ENCODE measurements around the gene ATP13A1.

Gene ATP13A1

DNA sequence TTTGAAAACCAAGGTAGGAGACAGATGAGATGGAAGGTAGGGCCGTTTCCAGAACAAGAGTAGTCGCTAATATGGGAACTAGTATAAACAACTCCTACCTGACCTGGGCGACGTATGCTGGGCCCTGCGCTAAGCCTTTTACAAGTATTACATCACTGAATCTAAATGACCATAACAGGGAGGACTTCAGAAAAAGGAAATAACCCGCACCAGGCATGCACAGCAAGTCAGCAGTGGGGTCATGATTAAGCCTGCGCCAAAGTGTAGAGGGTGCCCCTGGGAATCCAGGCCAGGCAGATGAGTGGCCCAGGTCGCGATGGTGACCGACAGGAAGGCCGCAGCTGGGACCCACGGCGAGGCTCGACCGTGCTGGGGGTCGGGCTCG lies 613 bp downstream of the ATP13A1 start:
- no peak for DNase-seq (ENCODE audit: low spot score)

DNA sequence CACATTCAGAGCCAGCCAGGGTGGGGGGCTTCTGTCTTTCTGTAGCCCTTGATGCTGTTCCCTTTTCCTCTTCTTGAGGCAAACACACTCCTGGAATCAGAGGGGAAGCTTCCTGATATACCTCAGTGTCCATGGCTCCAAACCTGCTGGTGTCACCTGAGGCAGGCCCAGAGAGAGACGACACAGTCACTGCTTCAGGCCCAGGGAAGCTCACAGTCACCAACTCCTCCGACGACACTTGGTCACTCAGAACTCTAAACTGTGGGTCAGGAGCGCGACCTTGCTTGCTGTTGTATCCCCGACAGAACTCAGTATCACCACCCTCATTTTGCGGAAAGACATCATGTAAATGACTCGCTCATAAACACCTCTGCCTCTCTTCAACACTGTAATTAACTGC lies 1.1 kb downstream of the ATP13A1 start:
- DNase-seq (ENCODE audit: low spot score) = no peak

DNA sequence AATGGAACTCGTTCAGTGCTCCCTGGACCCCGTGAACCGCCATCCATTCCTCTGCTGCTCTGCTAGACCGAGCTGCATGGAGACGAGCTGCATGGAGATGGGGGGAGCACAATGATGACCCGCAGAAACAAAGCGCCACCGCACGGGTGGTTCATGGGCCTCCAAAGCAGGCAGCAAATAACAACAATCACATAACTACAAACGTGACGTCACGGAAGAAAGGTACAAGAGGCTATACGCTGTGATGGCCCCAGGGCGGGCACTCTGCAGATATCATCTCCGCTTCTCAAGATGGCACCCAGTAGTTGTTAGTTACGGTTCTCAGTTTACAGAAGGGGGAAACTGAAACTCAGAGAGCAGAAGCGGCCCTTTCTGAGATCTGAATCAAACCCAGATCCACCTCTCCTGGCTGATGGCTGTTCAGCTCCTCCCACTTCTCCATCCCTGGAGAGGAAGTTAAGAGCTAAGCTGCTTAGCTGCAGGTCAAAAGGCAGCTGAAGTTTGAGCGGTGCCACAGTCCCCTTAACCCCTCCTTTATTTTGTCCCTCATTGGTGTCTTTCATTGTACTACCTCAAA lies 1.7 kb downstream of the ATP13A1 start:
- DNase-seq (ENCODE audit: low spot score) = no peak

DNA sequence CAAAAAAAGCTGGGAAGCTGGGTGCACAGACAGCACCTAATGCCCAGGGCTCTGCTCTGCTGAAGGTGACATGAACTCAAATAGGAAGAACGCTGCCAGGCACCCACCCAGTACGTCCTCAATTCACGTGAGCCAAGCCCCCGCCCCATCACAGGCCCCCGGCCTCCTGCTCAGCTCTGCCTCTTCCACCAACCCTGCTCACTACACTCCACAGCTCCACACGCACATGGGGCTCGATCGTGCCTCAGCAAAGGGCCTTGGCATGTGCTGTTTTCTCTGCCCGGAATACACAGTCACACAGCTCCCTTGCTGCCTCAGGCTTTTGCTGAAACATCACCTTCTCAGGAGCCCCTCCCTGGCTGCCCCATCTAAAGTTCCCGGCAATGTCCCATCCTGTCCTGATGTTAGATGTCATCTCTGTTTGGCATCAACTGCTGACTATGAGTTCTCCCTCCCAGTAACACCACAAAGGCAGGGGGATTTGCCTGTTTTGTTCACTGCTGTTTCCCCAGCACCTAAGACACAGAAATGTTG lies 2.3 kb downstream of the ATP13A1 start:
- no peak for DNase-seq (ENCODE audit: low spot score)

DNA sequence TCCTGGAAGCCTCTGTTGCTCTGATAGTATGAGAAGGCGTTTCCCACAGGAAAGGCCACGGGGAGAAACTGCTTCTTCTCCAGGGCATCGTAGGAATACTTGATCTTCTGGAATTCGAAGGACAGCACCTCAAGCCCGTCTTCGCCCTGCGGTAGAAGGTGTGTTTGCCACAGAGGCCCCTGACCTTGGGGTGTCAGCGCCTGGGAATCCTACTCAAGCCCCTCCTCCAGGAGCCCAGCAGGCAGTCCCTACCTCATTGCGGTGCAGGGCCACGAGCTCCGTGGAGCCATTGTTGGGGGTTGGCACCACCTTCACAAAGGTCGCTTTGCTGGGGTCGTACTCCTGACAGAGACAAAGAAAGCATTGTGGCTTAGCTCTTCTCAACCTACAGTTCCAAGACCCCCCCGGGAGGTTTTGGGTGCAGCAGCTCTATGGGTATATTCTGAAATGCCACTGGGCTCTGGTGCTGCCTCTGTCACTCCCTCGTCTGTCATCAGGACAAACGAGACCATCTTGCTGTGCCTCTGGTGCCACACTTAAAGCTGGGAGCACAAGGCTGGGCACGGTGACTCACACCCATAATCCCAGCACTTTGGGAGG lies 3.7 kb downstream of the ATP13A1 start:
- no peak for DNase-seq (ENCODE audit: low spot score)

DNA sequence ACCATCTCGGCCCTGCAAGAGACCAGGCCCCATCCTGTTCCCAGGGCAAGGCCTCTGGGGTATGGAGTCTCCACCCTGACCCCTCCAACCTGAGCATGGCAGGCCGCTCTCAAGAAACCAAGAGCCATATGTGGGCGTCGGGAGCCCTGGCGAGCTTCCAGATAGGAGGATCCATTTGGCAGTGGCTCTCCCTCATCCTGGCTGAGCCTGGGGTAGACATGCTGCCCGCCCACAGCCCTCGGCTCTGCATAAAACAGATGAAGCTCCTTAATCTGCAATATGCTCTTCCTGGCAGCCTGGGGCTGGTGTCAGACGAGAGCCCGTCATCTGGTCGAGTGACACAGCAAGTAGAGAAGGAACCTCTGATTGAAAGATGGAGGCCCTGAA lies 6.1 kb downstream of the ATP13A1 start:
- no peak for DNase-seq (ENCODE audit: low spot score)

DNA sequence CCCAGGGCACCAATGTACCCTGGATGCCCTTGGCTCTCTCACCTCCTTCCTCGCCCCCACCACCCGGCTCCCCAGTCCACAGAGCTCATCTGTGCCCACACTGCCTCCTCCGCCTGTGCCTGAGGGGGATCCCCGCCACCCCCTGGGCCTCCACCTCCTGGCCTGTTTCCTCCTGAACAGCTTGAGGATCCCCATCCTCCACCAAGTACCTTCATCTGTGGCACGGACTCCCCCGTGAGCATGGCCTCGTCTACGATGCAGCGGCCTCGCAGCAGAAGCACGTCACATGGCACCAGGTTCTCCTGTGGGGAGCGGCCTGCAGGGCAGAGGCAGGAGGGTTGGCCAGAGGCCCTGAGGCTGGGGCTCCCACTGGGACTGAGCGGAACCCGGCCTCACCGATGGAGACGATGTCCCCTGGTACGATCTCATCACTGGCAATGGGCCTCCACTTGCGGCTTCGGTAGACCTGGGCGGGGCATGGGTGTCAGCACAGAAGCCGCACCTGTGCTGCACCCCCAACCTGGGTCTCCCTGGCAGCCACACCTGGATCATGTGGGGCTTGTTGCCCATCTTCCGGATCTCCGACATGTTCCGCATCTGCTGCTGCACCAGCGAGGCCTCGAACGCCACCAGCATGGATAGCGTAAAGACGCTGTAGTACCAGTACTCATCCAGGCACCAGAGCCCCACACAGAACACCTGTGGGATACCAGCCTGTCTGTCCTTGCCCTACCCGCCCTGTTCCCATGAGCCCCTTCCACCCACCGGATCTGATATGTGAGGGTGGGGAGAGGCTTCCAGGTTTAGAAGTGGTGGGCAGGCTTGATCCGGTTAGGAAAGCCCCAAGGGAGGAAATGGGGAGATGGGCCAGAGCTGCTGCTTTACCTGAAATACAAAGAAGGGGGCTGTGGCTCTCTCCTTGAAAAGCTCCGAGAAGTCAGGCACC lies 6.8 kb downstream of the ATP13A1 start:
- peak; percentile 62 for DNase-seq (ENCODE audit: low spot score)

DNA sequence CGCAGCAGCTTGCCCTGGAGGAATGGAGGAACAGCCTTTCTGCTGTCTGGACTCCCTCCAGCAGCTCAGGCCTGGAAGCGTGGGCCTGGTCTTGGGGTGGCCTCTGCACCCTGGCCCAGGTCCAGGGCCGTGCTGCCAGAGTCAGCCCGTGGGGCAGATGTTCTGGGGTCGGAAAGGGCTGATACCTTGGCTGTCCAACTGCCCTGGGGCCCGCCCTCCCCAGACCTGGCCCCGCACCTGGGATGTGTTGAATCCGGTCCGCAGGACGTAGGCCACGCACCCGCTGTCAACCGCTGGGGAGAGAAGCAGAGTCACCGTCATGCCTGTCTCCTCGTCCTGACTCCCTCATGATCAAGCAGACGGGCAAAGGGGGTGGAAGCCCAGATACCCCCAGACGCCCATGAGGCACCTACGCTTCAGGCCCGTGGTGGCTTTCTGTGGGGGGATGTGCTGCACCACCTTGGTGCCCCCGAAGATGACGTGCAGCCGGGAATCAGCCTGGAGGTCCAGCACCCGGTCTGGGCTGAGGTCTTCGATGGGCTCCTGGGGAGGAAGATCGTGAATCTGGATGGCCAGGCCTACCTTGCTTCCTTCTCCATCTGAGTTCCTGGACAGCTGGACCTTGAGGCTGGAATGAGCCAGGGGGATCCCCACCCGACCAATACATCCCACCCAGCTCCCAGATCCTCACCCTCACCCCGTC lies 7.7 kb downstream of the ATP13A1 start:
- DNase-seq (ENCODE audit: low spot score) = no peak

DNA sequence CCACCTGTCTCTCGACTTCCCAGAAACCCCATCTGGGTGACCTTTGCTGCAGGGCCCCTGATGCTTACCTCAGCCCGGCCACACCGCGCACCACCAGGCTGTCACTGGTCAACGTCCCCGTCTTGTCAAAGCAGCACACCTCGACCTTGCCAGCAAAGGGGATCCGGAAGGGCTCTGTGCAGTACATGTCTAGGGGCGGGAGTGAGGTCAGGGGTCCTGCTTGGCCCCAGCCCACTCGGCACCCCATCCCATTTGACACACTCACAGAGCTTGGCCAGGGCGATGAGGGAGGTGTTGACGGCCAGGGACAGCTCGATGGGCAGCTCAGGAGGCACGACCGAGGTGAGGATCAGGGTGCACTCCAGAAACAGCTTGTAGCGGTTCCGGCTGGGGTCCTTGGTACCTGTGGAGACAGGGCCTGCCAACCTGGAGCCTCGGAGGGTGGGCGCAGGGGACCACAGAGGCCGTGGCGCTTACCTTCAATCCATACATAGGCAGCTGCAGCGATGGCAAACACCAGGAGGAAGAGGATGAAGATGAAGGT lies 8.4 kb downstream of the ATP13A1 start:
- DNase-seq (ENCODE audit: low spot score) = no peak

DNA sequence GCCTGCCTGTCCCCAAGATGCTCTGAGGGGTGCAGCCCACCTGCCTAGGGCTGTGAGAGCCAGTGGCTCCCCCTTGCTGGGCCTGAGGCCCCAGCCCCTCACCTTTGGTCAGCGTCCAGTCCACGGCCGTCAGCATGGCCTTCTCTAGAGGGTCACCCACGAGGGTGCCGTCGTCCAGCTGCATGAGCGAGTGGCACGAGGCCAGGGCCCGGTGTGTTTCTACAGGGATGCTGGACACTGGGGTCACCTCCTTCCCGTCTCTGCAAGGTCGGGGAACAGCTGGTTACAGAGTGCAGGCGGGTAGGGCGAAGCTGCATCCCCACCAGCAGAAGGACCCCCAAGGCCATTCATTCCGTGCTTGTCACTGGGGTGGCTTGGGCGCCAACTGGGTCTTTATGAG lies 9.0 kb downstream of the ATP13A1 start:
- DNase-seq (ENCODE audit: low spot score) = no peak

DNA sequence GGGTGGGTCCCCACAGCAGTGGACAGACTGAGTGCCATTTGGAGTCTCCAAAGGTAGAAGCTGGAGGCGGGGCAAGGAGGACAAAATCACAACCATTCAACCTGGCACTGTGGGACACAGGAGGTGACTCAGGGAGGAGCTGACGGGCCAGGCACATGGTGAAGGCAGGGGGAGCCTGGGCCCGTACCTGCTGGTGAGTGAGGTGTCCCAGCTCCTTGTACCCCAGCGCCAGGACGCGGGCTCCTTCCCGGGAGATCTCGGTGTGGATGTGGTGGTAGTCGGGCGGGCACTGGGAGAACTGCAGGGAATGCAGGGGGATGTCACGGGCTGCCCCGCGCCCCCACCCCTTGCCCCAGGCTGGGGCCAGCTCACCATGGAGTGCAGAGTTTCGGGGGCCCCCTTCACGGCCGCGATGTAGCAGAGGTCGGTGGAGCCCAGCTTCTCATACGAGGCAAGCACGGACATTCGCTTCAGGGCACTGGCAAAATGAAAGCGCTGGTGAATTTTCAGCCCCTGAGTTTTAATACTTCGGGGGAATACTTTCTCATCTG lies 9.8 kb downstream of the ATP13A1 start:
- no peak for DNase-seq (ENCODE audit: low spot score)

DNA sequence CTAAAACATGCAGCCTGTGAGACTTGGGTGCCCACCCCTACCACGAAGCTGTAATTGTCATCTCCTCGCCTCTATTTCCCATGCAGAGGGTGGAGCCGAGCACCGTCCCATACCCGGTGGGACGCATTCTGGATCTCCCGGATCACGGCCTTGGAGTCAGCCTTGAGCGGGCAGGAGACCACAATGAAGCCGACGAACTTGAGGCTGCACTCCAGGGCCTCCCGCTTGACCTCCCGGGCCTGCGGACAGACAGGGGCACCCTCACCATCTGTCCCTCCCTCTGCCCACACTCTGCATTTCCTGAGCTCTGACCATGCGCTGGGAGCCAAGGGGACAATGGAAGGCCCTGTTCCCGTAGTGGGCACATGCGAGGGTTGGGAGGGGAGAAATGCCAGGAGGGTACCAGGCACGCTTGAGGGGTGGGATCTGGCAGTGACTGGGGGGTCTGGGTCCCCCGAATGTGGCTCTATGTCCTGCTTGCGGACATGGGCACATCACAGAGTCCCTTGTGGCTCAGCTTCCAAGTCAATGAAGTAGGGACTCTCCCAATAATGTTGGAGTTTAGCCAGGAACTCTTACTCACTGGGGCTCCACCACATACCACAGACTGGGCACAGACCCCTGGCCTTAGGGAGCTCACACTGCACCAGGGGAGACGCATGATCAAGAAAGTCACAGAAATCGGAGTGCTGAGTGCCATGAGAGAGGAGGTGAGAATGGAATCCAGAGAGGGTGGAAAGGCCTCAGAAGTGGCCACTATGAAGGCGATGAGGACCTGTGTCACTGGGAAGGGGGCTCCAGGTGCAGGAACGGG lies 10.8 kb downstream of the ATP13A1 start:
- peak; percentile 65 for DNase-seq (ENCODE audit: low spot score)

DNA sequence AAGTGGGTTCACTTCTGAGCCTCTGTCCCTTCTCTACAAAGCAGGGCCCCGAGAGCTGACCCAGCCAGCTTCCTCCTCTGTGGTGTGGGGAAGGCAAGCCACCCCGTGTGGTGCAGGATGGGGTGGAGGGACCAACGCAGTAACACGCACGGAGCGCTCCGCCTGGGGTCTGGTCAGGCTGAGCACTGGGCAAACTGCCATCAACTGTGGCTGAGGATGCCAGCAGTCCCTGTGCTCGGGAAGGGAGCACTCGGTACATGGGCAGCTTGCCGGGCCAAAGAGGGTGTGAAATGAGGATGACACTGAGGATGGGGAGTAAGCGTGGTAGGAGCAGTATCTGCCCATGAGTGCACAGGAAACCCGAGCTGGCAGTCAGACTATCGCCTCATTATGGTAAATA lies 12.4 kb downstream of the ATP13A1 start:
- peak; percentile 64 for DNase-seq (ENCODE audit: low spot score)

DNA sequence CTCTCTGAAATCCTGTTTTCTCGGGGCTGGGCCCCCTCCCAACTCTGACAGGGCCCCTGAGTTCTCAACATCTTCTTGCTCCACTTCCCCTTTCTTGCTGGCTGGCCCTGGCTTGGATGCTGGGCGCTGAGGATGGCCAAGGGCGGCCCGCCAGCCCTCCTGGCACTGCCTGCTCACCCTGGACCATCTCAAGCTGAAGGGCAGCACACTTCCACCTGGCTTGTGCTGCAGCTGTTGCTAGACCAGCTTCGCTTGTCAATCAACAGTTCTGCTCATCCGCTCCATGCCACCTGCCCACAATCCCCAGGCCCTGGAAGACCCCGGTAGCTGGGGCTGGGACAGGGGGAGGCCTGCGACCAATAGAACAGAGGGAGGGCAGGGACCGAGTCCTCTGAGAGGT lies 13.1 kb downstream of the ATP13A1 start:
- DNase-seq (ENCODE audit: low spot score) = no peak

DNA sequence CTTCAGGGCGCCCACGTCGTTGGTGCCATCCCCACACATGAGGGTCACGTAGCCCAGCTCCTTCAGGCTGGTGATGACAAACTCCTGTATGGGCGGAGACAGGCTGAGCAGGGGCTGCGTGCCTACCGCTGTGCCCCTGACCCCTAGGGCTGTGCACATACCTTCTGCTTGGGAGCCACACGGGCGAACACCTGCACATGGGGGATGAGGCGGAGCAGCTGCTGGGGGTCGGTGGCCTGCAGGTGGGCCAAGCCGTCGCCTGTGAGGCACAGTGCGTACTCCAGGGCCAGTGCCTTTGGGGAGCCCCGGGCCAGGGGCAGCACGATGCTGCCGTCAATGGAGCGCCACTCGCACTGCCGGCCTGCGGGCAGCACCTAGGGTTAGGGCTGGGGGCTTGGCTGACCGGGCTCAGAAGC lies 13.9 kb downstream of the ATP13A1 start:
- no peak for DNase-seq (ENCODE audit: low spot score)

DNA sequence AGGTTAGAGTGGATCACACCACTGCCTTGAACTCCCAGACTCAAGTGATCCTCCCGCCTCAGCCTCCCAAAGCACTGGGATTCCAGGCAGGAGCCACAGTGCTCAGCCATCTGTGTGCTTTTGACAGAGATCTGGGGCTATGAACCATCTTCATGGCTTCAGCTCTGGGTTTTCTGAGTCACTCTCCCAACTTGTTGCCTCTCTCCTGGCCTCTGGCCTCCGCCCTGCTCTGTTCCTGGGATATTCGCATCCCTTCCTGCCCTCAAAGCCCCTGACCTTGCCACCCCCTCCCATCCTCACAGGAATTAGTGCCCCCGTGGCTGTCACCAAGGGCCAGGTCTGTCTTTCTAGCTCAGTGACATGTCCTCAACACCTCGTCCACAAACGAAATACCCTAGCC lies 14.3 kb downstream of the ATP13A1 start:
- no peak for DNase-seq (ENCODE audit: low spot score)

DNA sequence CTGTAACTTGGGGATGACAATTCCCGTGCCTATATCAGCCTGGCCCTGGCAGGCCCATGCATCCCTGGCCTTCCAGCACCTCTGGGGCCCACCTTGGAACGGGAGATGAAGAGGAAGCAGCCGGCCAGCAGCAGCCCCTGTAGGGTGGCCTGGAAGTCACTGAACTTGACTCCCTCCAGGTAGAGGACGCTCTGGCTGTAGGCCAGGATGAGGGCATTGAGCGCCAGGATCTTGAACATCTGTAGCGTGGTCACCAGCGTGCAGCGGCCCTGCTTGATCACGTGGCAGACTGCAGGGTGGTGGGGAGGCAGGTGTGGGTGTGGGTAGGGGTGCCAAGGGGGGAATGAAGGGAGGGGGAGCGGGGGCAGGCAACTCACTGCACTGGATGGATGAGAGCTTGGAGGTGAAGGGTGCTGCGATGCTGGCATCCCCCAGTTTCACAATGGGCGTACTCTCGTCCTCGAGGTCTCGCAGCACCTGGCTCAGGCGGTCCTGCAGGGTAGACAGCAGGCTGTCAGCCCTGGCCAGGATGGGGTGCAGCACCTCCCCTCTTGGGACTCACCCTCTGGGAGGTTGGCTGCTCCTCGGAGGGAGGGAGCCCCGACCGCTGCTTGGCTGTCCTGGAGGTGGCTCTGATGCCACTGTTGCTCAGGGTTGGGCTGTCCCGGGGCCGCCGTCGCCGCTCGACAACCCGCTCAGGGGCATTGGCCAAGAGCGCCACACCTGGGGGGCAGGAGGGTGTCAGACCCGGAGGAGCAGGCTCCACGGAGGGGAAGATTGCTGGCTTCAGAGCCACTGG lies 16.2 kb downstream of the ATP13A1 start:
- no peak for DNase-seq (ENCODE audit: low spot score)

DNA sequence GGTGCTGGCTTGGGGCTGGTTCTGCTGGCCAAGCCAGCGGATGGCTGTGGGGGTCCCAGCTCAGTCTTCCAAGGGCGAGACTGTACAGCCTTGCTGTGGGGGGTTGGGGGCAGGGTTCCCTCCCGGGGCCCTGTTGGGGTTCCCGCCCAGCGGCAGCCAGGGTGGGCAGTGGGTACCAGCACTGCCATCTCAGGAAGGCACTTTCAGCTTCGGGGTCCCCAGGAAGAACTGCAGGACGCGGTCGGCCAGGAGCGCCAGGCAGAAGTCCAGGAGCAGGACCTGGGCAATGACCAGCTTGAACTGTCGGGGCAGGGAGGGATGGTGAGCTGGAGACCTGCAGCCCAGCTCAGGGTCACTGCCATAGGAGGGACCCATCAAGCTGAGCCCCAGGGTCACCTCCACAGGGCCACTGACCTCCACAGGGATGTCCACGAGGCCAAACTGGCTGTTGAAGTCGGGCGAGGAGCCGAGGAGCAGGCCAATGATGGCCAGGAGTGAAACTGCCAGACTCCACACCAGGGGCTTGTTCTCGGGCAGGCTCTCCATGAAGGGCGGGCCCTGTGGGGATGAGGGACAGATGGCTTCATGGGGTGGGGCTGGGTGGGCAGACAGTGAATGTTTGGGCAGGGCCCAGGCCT lies 18.1 kb downstream of the ATP13A1 start:
- no peak for DNase-seq (ENCODE audit: low spot score)

DNA sequence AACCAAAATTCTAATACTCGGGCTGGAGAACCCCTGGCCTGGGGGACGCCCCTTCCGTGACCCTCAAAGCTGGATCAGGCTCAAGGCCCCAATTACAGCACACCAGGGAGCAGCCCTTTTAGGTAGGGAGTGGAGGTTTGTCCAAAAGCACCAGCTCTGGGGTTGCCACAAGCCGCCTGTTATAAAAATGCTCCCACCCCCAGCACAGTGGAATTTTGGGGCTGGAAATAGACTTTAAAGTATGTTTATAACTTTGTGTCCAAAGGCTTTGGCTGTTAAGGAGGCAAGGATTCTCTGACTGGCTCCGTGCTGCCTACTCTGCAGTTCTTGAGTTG lies 19.5 kb downstream of the ATP13A1 start:
- DNase-seq (ENCODE audit: low spot score) = no peak
